Body of pancreas (tissue), 4 donors: ENCODE data around the gene IL34. TPM values are rescaled to one million over a fixed set of nuclear protein-coding genes. Genes with fewer than 3 reads are reported as not detected.
A peak's percentile ranks its signal among the peaks of the same experiment; 100 is the strongest.

ENCODE experiments used
- ATAC-seq: fragments of 150-250 bp; one replicate; pipeline ENCODE4 v1.9.1; 2016
- DNase-seq, 4 donors: peaks; one replicate each; pipeline ENCODE4 v3.0.0-alpha.2; 2019
- H3K27ac ChIP-seq, 4 donors: fragments of 200-600 bp; sonication (generic); 1 replicate in 3 of 4; 2 replicates in 1 of 4; pipeline versions ENCODE4 v1.5.1 to v1.6.1; 2016 to 2019; ENCODE audit warnings: mild to moderate bottlenecking in 1 of 4, mixed read lengths in 1 of 4, moderate library complexity in 1 of 4
- H3K27me3 ChIP-seq, 2 donors: fragments of 200-600 bp; sonication (generic); one replicate each; pipeline ENCODE4 v1.6.0; 2016; ENCODE audit warnings: mild to moderate bottlenecking in 1 of 2
- H3K36me3 ChIP-seq, 2 donors: fragments of 200-600 bp; sonication (generic); replicated peaks in 1 of 2; 2 replicates each; pipeline ENCODE4 v1.5.1; 2016; ENCODE audit warnings: low read depth in 2 of 2; ENCODE audit not compliant: insufficient read depth in 1 of 2
- H3K4me1 ChIP-seq: fragments of 200-600 bp; sonication (generic); one replicate; pipeline ENCODE4 v1.6.0; 2016
- H3K4me3 ChIP-seq, 2 donors: fragments of 200-600 bp; sonication (generic); 1 replicate in 1 of 2; 2 replicates in 1 of 2; pipeline ENCODE4 v1.5.1; 2016 to 2019
- H3K9me3 ChIP-seq, 3 donors: fragments of 200-600 bp; sonication (generic); 1 replicate in 2 of 3; 2 replicates in 1 of 3; pipeline ENCODE4 v1.5.1; 2016
- POLR2A ChIP-seq, 3 donors: fragments of 450-650 bp; IDR thresholded peaks; one replicate each; pipeline ENCODE4 v1.6.1; 2016; ENCODE audit warnings: antibody characterized with exemption in 3 of 3, mild to moderate bottlenecking in 2 of 3
- WGBS, 2 donors: methylation state at CpG; one replicate each; pipeline ENCODE4 v1.1.5; 2017; 5-methylcytosine and 5-hydroxymethylcytosine counted together
- intact Hi-C: fragments of 100-400 bp; cut with DNase I; formaldehyde crosslinking; loops from one replicate; pipeline ENCODE4 v1.15.1; 2023
- total RNA-seq, 2 donors: library from RNA; depleted of rRNA; stranded (reverse); fragments of >200 nt; gene quantifications; one replicate each; pipeline ENCODE4 v1.1.0, GENCODE V29; 2016
- TF ChIP-seq, protein P1 (sequence below), 7 experiments: fragments of 450-650 bp in 4 of 7; fragments of 200-600 bp in 3 of 7; sonication (generic) in 3 of 7; IDR thresholded peaks; one replicate each; pipeline ENCODE4 v1.5.1; 2016 to 2019; ENCODE audit warnings: antibody characterized with exemption in 7 of 7

The IL34 gene
- total RNA-seq, 2 donors from 2014 or later = 0.78 to 3.0 TPM

DNA sequence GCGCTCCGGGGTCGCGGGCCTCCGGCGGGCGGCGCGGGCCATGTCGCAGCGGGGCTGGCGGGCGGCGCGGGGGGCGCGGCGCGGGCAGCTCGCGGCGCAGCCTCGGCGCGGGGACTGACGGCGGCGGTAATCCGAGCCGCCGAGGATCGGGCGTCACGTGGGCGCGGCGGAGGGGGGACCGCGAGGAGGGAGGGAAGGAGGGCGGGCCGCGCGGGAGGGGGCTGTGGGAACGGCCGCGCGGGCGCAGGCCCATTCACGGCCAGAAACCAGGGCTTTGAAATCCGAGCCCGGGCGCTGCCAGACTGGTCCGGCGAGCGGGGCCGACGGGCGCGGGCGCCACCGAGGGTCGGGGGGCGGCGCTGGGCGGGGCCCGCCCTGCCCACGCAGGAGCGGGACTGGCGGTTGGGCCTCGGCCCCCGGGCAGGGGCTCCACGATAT is 39.6 kb downstream of the IL34 start, which contains the start of gene MTSS2:
Gene MTSS2, minus strand, starts transcription at position 116 of the 438 bp plus-strand sequence. CDS start 262 bp downstream, outside the sequence.
- no peaks in the 10 kb centered on the region for H3K9me3 ChIP-seq
- H3K27me3 ChIP-seq = no peaks in the 10 kb centered on the region
- peak within 1 kb of the TSS; percentile 41 to 78 (median 76) for H3K27ac ChIP-seq
- intact Hi-C loops = no loop called here
- peak; percentile 82 for ATAC-seq
- no peaks in the 10 kb centered on the region for H3K36me3 ChIP-seq
- TF ChIP-seq, protein P1, sequence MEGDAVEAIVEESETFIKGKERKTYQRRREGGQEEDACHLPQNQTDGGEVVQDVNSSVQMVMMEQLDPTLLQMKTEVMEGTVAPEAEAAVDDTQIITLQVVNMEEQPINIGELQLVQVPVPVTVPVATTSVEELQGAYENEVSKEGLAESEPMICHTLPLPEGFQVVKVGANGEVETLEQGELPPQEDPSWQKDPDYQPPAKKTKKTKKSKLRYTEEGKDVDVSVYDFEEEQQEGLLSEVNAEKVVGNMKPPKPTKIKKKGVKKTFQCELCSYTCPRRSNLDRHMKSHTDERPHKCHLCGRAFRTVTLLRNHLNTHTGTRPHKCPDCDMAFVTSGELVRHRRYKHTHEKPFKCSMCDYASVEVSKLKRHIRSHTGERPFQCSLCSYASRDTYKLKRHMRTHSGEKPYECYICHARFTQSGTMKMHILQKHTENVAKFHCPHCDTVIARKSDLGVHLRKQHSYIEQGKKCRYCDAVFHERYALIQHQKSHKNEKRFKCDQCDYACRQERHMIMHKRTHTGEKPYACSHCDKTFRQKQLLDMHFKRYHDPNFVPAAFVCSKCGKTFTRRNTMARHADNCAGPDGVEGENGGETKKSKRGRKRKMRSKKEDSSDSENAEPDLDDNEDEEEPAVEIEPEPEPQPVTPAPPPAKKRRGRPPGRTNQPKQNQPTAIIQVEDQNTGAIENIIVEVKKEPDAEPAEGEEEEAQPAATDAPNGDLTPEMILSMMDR (IDR thresholded peaks at IDR 0.05) = no peak
- peak in 2 of 3 donors; percentile 9 to 19 for TF ChIP-seq POLR2A (IDR thresholded peaks at IDR 0.05)
- peaks cover 67% of the 10 kb centered on the region for H3K4me1 ChIP-seq
- H3K4me3 ChIP-seq = peak within 1 kb of the TSS in 1 of 2 donors; percentile 21
- DNase-seq = peak; percentile 77 to 88 (median 84)
- 0% methylated on average over 57 of the region's 72 CpGs; no CpG with 5 or more reads in 1 of the 2 donors for WGBS, 2 donors

DNA sequence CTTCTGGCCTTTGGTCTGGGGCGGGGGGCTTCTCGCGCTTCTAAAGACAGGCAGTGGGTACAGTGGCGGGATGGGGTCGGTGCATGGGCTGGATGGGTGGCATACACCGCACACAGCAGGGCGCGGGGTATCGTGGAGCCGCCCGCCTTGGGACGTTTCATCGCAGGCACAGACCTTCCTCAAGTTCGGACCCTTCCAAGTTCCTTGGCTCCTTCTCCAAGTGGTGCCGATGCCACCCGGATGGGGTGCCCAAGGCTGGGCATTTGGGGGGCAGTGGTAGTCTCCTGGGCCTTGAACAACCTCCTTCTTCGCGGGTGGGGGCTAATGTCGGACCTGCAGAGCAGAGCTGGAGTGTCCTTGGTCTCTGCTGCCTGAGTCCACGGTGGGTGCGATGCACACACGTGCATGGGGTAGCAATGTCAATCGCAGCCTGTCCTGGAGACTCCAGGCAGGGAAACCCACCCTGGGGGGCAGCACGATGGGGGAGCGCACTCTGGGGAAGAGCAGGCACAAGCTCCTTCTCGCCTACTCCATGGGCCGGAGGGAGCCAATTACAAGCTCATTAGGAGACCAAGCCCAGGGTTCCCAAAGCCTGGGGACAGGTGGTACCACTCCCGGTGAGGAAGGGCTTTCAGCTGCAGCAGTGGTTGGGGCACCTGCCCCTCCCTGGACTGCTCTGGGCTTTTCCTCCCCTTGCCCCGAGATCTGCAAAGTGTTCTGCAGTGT is 40.2 kb downstream of the IL34 start:
- no peak for ATAC-seq
- Histone ChIP-seq H3K27me3 (no peaks in the 10 kb centered on the region), H3K27ac (peak overlapping the region; percentile 41 to 78 (median 74)), H3K4me1 (peaks cover 62% of the 10 kb centered on the region), H3K9me3 (no peaks in the 10 kb centered on the region), H3K36me3 (no peaks in the 10 kb centered on the region), H3K4me3 (no peak overlapping the region)
- no peak for DNase-seq
- intact Hi-C loops = no loop called here
- WGBS, 2 donors = 45 to 72% methylated on average over 10 to 25 of the region's 29 CpGs
- no peak for TF ChIP-seq POLR2A (IDR thresholded peaks at IDR 0.05)
- TF ChIP-seq, protein P1 (IDR thresholded peaks at IDR 0.05) = peak in 1 of 7 experiments; percentile 4

DNA sequence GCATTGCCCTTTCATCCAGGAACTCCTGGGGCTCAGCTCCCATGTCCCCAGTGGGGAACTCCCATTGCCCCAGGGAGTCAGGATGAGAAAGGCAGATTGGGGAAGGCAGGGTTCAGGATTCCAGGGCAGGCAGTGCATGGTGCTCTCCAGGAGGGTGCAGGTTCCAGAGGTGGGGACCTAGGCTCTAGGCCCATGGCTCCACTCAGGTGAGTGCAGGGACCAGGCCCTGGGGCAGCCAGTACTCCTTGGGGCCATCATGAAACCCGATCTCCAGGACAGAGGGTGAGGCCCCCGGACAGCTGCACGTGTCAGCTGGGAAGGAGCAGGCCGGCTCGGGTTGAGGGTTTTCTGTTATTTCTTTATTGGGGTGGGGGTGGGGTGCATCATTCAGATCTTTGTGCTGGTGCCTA is 40.7 kb downstream of the IL34 start:
- DNase-seq = no peak
- no peak overlapping the region for H3K4me3 ChIP-seq
- ATAC-seq = no peak
- intact Hi-C loops = no loop called here
- no peaks in the 10 kb centered on the region for H3K27me3 ChIP-seq
- TF ChIP-seq POLR2A (IDR thresholded peaks at IDR 0.05) = no peak
- TF ChIP-seq, protein P1 (IDR thresholded peaks at IDR 0.05) = no peak
- H3K9me3 ChIP-seq = no peaks in the 10 kb centered on the region
- WGBS, 2 donors = 93% methylated on average over 5 of the region's 5 CpGs; no CpG with 5 or more reads in 1 of the 2 donors
- peaks cover 56% of the 10 kb centered on the region for H3K4me1 ChIP-seq
- no peaks in the 10 kb centered on the region for H3K36me3 ChIP-seq
- H3K27ac ChIP-seq = peak overlapping the region in 2 of 4 donors; percentile 6 to 78

DNA sequence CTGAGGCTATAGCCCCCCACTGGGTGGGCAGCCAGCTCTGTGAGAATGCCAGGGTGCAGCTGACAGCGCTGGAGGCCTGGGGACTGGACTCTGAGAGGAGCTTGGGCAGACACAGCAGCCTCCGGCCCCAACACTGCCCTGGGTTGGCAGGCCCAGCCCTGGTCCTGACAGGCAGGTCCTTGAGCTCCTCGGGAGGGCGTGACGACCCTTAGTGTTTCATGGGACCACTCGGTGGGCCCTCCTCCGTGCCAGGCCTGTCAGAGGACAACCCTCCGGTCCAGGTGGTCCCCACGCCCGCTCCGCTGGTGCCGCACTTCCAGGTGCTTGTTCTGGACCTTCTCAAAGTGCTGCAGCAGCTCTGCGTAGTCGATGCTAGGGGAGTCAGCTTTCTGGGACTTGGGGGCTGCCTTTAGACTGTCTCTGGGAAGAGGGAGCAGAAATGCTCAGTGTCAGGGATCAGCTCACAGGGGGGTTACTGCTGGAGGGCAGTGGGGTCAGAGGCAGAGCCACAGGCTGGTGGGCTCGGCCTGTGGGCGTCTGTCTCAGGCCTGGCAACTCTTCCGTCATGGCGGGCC is 41.4 kb downstream of the IL34 start:
- peak overlapping the region in 2 of 4 donors; percentile 60 to 78 for H3K27ac ChIP-seq
- H3K27me3 ChIP-seq = no peaks in the 10 kb centered on the region
- no peaks in the 10 kb centered on the region for H3K9me3 ChIP-seq
- peaks cover 49% of the 10 kb centered on the region for H3K4me1 ChIP-seq
- TF ChIP-seq POLR2A (IDR thresholded peaks at IDR 0.05) = no peak
- TF ChIP-seq, protein P1 (IDR thresholded peaks at IDR 0.05) = no peak
- ATAC-seq = no peak
- H3K4me3 ChIP-seq = no peak overlapping the region
- intact Hi-C loops = no loop called here
- no peak for DNase-seq
- no peaks in the 10 kb centered on the region for H3K36me3 ChIP-seq
- 86 to 90% methylated on average over 14 to 17 of the region's 18 CpGs for WGBS, 2 donors
